Right lobe of liver (tissue), 6 donors: ENCODE data around the gene MRPL44. TPM values are rescaled to one million over a fixed set of nuclear protein-coding genes. Genes with fewer than 3 reads are reported as not detected.

ENCODE experiments used
- ATAC-seq, 4 donors: fragments of 200-7000 bp; cut with Tn5 transposase; one replicate each; pipeline ENCODE4 v1.9.1; 2020; ENCODE audit warnings: mild to moderate bottlenecking in 4 of 4, moderate library complexity in 4 of 4
- DNase-seq, 3 donors: peaks; one replicate each; pipeline ENCODE4 v3.0.0-alpha.2; 2020
- H3K27ac ChIP-seq, 3 donors: fragments of 200-600 bp; one replicate each; pipeline ENCODE4 v1.8.0; 2022
- H3K27me3 ChIP-seq, 2 donors: fragments of 200-600 bp; one replicate each; pipeline ENCODE4 v1.8.0; 2022
- H3K36me3 ChIP-seq, 4 donors: fragments of 200-600 bp; sonication (generic) in 1 of 4; one replicate each; pipeline versions ENCODE4 v1.5.1 to v1.8.0; 2017 to 2022; ENCODE audit warnings: control low read depth in 1 of 4
- H3K4me1 ChIP-seq, 4 donors: fragments of 200-600 bp; sonication (generic) in 1 of 4; one replicate each; pipeline versions ENCODE4 v1.5.1 to v1.8.0; 2017 to 2022; ENCODE audit warnings: control low read depth in 1 of 4
- H3K4me3 ChIP-seq, 3 donors: fragments of 200-600 bp; one replicate each; pipeline ENCODE4 v1.8.0; 2022
- H3K9me3 ChIP-seq, 4 donors: fragments of 200-600 bp; sonication (generic) in 1 of 4; one replicate each; pipeline versions ENCODE4 v1.5.1 to v1.8.0; 2017 to 2022; ENCODE audit warnings: control low read depth in 1 of 4
- POLR2A ChIP-seq: fragments of 450-650 bp; IDR thresholded peaks from one replicate; pipeline ENCODE4 v1.6.1; 2017; ENCODE audit warnings: antibody characterized with exemption, mild to moderate bottlenecking
- WGBS: methylation state at CpG from one replicate; pipeline ENCODE4 v1.1.6; 2018; ENCODE audit warnings: low coverage, low lambda C conversion rate; ENCODE audit not compliant: insufficient coverage; ENCODE audit errors: missing lambda C conversion rate; 5-methylcytosine and 5-hydroxymethylcytosine counted together
- intact Hi-C, 2 donors: fragments of 100-400 bp; cut with DNase I; formaldehyde crosslinking; loops; one replicate each; pipeline versions ENCODE4 v1.11.2 to v1.14.1; 2022
- total RNA-seq, 6 experiments: library from RNA; depleted of rRNA in 2 of 6; stranded (reverse); fragments of >200 nt in 2 of 6; fragmentation: NEBNext Ultra II Directional in 3 of 6; extraction: Animal tissue kit (Norgen Biotek cat#: 25700) in 3 of 6; gene quantifications; one replicate each; pipeline versions ENCODE4 v1.1.0 to v1.2.4, GENCODE V29; 2016 to 2023
- TF ChIP-seq, protein P1 (sequence below), 4 donors: fragments of 200-600 bp in 3 of 4; fragments of 450-650 bp in 1 of 4; IDR thresholded peaks; one replicate each; pipeline versions ENCODE4 v1.5.1 to v1.8.0; 2016 to 2022; ENCODE audit warnings: antibody characterized with exemption in 4 of 4, mild to moderate bottlenecking in 2 of 4
- donor health status: DM: no; HTN: yes; CAD: no.
- donor health status: DM: no; HTN: no; CAD: no.
- donor health status: DM: no; HTN: no; CAD: no.
- donor health status: DM: no; HTN: yes; CAD: no.
- donor health status: DM: no; HTN: yes; CAD: no.

MRPL44 gene
- total RNA-seq, 6 experiments from 2014 or later = 20.4 to 38.5 (median 23.5) TPM

DNA sequence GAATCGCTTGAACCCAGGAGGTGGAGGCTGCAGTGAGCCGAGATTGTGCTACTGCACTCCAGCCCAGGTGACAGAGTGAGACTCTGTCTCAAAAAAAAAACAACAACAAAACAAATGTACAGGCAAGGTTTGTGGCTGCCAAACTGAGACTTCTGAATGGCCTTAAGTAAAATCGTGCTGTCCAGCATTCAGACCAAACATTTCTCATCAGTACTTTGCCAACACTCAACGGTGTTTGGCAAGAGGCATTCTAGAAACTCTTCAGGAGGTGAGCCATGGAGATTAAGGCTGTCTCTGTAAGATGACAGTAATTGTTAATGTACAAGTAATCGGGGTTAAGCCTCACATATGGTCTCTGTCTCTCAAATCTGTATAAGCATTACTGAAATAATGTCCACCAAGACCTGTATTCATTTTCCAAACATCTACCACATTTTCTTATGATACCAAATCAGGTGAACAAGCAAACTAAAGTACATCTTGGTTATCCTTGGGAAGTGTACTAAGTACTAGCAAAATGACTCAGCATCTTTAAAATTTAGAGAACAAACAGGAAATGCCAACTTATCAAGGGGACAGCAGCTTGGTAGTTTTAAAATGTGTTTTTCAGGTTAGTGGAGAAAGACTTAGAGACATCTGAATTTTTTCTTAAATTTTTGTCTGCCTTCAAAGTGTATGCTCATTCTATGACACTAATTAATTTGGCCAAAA, 52.5 kb downstream of the MRPL44 start:
- no peak for ATAC-seq
- Histone ChIP-seq H3K36me3 (no peaks in the 10 kb centered on the region), H3K4me1 (peaks cover 0 to 8% (median 0%) of the 10 kb centered on the region in 4 donors), H3K9me3 (no peaks in the 10 kb centered on the region), H3K4me3 (no peak overlapping the region), H3K27me3 (no peaks in the 10 kb centered on the region), H3K27ac (no peak overlapping the region)
- TF ChIP-seq, protein P1, sequence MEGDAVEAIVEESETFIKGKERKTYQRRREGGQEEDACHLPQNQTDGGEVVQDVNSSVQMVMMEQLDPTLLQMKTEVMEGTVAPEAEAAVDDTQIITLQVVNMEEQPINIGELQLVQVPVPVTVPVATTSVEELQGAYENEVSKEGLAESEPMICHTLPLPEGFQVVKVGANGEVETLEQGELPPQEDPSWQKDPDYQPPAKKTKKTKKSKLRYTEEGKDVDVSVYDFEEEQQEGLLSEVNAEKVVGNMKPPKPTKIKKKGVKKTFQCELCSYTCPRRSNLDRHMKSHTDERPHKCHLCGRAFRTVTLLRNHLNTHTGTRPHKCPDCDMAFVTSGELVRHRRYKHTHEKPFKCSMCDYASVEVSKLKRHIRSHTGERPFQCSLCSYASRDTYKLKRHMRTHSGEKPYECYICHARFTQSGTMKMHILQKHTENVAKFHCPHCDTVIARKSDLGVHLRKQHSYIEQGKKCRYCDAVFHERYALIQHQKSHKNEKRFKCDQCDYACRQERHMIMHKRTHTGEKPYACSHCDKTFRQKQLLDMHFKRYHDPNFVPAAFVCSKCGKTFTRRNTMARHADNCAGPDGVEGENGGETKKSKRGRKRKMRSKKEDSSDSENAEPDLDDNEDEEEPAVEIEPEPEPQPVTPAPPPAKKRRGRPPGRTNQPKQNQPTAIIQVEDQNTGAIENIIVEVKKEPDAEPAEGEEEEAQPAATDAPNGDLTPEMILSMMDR (IDR thresholded peaks at IDR 0.05) = no peak
- TF ChIP-seq POLR2A = no peak
- intact Hi-C loops = no loop called here
- no peak for DNase-seq
- 59% methylated on average over 5 of the region's 5 CpGs for WGBS

DNA sequence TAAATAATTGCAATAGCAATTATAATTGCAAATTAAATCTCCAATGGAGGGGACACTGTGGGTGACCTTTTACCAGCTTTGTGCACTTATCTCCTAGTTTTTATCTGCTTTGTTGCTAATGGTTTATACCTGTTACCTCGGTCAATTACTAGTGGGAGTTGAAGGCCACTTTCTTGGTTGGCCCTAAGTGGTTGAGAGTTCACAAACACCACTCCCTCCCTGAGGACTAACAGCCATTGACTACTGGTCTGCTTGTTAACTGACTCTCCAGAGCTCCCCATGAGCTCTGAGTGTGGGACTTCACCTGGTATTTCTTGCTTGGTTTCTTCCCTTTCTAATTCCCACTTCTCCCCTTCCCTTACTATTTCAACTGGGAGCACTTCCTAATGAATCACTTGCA, 54.6 kb downstream of the MRPL44 start:
- peaks cover 0 to 8% (median 0%) of the 10 kb centered on the region in 4 donors for H3K4me1 ChIP-seq
- no peak overlapping the region for H3K4me3 ChIP-seq
- ATAC-seq = no peak
- no peak overlapping the region for H3K27ac ChIP-seq
- TF ChIP-seq, protein P1 (IDR thresholded peaks at IDR 0.05) = no peak
- TF ChIP-seq POLR2A = no peak
- no peak for DNase-seq
- H3K36me3 ChIP-seq = no peaks in the 10 kb centered on the region
- no peaks in the 10 kb centered on the region for H3K9me3 ChIP-seq
- no peaks in the 10 kb centered on the region for H3K27me3 ChIP-seq
- intact Hi-C loops = no loop called here
- WGBS = 100% methylated on average over 1 of the region's 1 CpG

DNA sequence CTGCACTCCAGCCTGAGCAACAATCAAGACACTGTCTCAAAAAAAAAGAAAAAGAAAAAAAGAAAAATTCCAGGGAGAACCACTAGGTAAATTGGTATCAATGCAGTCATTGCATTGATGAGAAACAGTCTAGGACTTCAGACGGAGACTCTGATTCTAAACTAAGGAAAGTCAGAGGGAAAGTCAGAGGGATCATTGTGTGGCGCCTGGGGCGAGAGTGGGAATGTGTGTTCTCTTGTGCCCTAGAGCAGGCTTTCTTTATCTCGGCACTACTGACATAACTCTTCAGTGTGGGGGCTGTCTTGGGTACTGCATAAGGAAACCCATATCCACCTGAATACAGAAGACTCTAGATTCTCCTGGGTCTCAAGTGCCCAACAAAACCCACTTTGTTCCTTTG, 57.1 kb downstream of the MRPL44 start:
- Histone ChIP-seq H3K27me3 (no peaks in the 10 kb centered on the region), H3K4me1 (no peaks in the 10 kb centered on the region), H3K9me3 (no peaks in the 10 kb centered on the region), H3K4me3 (no peak overlapping the region), H3K27ac (no peak overlapping the region), H3K36me3 (no peaks in the 10 kb centered on the region)
- intact Hi-C loops = no loop called here
- TF ChIP-seq POLR2A = no peak
- TF ChIP-seq, protein P1 (IDR thresholded peaks at IDR 0.05) = no peak
- DNase-seq (no peak), ATAC-seq (no peak)
- 83% methylated on average over 1 of the region's 4 CpGs for WGBS

DNA sequence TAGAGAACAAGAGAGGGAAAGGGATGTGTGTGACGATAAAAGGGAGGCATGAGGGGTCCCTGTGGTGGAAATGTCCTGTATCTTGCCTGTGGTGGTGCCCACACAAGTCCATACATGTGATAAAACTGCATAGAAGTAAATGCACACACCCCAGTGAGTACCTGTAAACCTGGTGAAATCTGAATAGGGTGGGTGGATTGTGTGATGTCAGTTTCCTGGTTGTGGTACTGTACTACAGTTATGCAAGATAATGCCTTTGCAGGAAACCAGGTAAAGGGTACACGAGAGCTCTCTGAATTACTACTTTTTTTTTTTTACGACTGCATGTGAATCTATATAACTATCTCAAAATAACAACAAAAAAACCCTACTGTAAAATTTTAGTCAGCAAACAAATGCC, 59.7 kb downstream of the MRPL44 start:
- TF ChIP-seq POLR2A = no peak
- TF ChIP-seq, protein P1 (IDR thresholded peaks at IDR 0.05) = no peak
- intact Hi-C loops = no loop called here
- WGBS = 38% methylated on average over 3 of the region's 3 CpGs
- Histone ChIP-seq H3K27ac (no peak overlapping the region), H3K27me3 (no peaks in the 10 kb centered on the region), H3K36me3 (no peaks in the 10 kb centered on the region), H3K9me3 (no peaks in the 10 kb centered on the region), H3K4me1 (no peaks in the 10 kb centered on the region), H3K4me3 (no peak overlapping the region)
- DNase-seq (no peak), ATAC-seq (no peak)

Other genes starting within 250 kb of the MRPL44 start
- 10 to 100 TPM in 1 of 6 experiments, 1 to 10 TPM in 5; 1.3 to 12.7 (median 3.2) TPM for gene AP1S3, start 119.9 kb upstream of the MRPL44 start, total RNA-seq
- 10 to 100 TPM; 19.7 to 28.0 (median 21.4) TPM for gene WDFY1, start 12.1 kb upstream of the MRPL44 start, total RNA-seq
- gene SERPINE2, start 81.8 kb downstream of the MRPL44 start, total RNA-seq = 1 to 10 TPM; 1.2 to 5.1 (median 2.1) TPM